ENCODE data around the gene RGS9BP.
A peak's percentile ranks its signal among the peaks of the same experiment; 100 is the strongest.

Gene RGS9BP

DNA sequence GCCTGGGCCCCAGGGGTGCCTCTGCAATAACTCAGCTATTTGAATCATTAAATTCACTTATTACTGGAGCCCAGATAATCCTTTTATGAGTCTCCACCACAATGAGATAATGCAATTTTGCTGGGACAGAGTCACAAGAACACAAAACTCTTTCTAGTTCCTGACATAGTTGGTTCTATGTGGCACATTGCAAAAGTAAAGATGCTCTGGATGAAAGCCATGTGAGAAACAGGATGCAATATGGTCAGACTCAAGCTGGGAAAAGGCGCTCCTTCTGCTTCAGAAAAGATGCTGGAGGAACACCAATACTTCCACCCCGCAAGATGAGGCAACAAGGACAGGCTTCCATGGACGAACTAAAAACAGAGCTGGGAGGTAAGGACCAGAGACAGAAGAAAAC is 6.3 kb upstream of the RGS9BP start:
- FAIRE-seq (no peak), DNase-seq (ENCODE audit: extremely low spot score, insufficient read length, low read depth) (no peak)

DNA sequence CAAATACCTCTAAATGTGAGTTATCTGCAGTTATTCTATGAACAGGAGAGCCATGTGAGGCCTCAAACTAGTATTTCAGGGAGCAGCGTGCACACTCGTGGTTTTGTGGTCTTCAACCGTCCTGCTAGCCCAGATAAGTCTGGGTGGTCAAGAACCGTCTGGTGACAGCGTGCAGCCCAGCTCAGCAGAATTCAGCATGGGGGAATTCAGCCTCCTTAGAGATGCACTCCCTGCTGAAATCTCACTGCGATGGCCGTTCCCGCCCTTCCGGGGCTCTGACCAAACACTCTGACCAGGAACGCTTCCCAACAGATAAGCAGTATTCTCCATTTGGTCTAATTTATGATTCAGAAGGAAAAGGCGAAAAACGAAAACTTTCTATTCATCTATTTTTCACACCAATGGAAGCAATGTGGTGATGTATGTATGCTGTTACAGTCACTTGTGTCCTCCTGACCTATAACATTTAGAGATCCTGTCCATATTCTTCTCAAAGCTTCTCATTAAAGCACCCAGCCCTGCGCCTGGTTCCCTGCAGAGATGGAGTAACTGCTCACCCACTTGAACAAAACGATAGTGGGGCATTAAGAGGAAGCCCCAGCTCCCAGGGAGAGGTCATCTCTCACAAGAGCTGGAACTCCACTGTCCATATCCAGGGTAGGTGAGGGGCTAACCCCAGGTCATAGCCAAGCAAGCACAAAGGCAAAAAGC is 3.6 kb upstream of the RGS9BP start:
- DNase-seq (ENCODE audit: extremely low spot score, insufficient read length, low read depth) (no peak), FAIRE-seq (no peak)

DNA sequence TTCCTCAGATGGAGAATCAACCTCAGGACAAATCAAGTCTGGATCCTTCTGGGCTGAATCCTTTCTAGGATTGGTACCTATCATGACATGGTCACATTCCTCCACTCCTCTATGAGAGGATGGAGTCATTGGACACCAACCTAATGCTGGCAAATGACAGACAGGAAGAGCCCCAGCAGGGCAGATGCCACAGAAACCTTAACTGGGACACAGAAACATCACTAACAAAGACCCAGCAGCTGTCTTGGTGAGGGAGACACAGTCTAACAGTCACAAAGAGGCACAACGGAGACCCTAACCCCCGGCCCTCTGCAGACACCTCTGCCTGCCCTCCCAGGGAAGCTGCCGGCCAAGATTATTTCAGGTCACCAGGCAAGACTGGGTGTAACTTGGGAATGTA is 2.8 kb upstream of the RGS9BP start:
- FAIRE-seq = no peak
- DNase-seq (ENCODE audit: extremely low spot score, insufficient read length, low read depth) = no peak

DNA sequence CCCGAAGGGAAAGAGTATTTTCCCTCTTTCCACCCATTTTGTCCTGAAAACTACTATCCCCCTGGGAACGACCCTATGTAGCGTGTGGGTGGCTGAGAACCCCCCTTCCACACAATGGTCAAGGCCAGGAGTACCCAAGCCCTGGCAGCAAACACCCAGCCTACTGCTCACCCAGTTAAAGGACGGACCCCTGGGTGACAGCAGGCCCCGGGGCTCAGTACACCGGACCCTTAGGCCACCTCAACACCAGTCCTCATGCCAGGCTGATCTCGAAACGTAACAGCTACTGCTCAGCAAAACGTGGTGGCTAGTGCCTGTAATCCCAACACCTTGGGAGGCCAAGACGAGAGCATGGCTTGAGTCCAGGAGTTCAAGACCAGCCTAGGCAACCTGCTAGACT is 2.1 kb upstream of the RGS9BP start:
- FAIRE-seq = no peak
- no peak for DNase-seq (ENCODE audit: extremely low spot score, insufficient read length, low read depth)

DNA sequence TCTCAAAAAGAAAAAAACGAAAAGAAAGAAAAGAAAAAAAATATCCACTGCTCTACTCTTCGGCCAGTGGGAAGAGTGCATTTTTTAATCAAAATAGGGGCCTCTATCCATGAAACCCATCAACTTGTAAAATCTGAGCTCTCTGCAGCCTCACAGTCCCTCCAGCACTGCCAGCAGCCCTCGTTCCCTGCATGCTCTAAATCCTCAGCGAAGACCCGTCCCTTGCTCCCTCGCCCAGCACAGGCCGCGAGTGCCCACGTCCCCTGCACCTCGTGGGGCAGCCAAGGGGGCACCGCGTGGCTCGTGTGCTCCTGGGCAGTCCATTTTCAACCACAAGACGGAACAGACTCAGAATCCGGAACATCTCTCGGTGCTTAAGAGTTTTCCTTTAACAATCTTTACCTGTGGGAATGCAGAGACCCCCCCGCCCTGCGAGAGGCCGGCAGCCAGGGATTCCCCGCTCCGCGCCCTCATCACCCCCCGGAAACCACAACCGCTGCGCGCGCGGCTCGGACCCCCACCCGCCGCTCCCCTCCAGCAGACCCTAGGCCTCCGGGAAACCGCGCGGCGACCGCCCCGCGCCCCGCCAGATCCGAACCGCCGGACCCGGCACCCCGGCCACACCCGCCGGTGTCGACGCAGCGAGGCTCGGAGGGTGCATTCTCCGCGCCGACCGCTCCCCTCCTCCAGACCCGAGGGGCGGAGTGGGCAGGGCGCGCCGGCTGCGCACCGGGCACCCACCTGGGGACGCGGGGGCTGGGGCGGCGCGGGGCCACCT is 1.3 kb upstream of the RGS9BP start:
- peak; percentile 28 for DNase-seq (ENCODE audit: extremely low spot score, insufficient read length, low read depth)
- no peak for FAIRE-seq

DNA sequence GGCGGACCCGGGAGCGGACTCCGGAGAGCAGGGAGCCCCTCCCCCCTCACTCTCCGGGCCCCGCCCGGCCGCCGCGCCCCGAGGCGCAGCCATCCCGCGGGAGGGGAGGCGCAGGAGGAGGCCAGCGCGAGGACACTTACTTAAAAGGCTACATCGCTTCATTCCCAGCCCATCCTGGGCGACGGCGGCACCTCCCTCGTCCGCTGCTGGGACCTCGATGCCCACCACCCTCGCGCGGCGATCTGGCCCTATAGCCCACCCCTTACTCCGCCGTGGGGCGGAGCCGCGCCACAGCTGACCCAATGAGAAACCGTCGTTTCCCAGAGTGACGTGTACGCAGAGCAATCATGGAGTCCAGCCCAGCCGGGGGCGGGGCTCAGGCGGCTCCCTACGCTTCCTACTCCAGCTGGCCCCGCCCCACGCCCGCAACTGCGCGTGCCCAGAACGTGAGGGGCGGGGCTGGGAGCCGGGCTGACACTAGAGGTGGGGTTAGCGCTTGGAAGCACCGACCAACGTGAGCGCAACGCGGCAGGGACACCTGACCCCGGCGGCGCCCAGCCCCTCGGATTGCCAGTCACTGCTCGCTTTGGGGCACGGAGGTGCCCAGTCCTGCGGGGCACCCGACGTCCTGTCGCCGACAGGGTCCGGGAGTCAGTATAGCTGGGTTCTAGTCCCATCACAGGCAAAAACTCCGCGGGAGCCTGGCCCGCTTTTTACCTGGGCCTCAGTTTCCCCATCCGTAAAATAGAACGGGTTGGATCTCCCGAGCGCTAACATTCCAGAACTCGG is 523 bp upstream of the RGS9BP start, which contains the start of gene ANKRD27:
TSS of gene ANKRD27 (minus strand) at position 250 of the 789 bp plus-strand sequence. CDS start 16,165 bp downstream, outside the sequence.
- DNase-seq (ENCODE audit: extremely low spot score, insufficient read length, low read depth) (peak; percentile 98), FAIRE-seq (peak; percentile 95)

DNA sequence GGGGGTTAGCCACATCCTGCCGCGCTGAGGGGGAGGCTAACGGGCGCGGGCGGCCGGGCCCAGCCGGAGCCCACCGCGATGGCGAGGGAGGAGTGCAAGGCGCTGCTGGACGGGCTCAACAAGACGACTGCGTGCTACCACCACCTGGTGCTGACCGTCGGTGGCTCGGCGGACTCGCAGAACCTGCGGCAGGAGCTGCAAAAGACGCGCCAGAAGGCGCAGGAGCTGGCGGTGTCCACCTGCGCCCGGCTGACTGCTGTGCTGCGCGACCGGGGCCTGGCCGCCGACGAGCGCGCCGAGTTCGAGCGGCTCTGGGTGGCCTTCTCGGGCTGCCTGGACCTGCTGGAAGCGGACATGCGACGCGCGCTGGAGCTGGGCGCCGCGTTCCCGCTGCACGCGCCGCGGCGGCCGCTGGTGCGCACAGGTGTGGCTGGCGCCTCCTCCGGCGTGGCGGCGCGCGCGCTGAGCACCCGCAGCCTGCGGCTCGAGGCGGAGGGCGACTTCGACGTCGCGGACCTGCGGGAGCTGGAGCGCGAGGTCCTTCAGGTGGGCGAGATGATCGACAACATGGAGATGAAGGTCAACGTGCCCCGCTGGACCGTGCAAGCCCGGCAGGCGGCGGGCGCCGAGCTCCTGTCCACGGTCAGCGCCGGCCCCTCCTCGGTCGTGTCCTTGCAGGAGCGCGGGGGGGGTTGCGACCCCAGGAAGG is 692 bp downstream of the RGS9BP start:
- DNase-seq (ENCODE audit: extremely low spot score, insufficient read length, low read depth) = no peak

DNA sequence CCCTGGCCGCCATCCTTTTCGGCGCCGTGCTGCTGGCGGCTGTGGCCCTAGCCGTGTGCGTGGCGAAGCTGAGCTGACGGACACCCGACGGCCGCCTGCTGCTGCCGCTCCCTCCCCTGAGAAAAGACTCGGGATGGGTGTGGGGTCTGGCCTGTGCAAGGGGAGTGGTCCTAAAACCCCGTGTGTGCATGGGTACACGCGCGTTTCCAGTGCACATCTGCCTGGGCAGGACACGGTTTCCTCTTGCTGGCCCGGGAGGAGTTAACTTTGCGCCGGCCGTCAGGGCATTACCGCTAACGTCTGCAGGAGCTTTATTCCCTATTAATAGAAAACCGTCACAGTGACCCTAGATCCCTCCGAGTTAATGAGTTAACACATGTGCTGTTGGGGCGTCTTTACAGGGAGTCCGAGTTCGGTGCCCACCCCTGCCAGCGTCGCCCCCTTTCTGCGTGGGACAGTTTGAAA is 1.3 kb downstream of the RGS9BP start:
- FAIRE-seq (no peak), DNase-seq (ENCODE audit: extremely low spot score, insufficient read length, low read depth) (no peak)

More for the DNA sequence above, 692 bp downstream of the RGS9BP start:
- no peak for FAIRE-seq

DNA sequence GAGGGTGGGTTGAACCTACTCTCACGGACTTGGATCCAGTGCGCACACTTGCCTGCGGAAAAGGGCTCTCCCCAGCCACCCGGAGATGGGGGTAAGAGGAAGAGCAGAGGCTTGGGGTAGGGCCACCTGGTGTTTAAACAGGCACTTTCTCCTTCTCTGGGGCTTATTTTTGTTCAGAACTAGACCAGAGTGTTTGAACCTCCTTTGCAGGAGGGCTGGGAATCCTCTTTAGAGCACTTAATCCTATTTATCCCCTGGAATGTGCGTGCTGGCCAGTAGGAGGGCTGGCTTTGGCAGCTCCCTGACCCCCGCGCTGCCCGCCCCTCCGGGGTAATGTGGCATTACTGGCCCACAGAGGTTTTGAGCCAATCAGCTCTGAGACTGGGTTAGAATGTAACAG is 2.0 kb downstream of the RGS9BP start:
- DNase-seq (ENCODE audit: extremely low spot score, insufficient read length, low read depth) = no peak
- no peak for FAIRE-seq

DNA sequence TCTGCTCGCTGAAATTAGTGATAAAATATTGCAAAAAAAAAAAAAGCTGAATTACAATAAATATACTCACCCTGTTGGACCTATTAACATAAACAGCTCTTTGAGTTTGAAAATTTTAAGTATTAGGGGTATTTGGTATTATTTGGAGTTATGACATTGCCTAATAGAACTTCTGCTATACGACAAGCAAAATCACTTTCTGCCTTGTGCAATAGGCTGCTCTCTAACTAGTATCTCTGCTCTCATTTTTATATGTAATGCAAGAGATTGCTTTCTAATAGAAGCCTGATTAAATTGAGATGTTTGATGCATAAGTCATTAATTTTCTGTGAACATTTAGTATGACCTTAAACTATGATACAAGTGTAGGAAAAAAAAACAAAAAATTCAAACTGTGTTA is 5.3 kb downstream of the RGS9BP start:
- DNase-seq (ENCODE audit: extremely low spot score, insufficient read length, low read depth) = no peak
- no peak for FAIRE-seq

DNA sequence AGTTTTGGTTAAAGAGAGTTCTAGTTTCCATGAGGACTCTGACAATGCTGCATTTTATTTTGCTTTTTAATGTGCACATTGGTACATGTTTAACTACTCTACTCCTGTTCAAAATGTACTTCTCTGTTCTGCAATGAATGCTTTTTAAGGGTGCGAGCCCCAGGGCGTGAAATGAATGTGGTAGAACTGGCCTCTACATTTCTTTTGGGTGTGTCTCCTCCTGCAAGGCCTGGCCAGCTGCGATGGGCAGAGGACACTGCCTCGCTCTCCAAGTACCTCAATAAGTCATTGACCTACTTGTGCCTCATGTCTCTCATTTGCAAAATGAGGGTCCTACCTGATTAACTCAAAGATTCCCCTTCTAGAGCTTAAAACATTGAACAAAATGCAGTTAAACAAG is 6.7 kb downstream of the RGS9BP start:
- no peak for DNase-seq (ENCODE audit: extremely low spot score, insufficient read length, low read depth)
- FAIRE-seq = no peak

DNA sequence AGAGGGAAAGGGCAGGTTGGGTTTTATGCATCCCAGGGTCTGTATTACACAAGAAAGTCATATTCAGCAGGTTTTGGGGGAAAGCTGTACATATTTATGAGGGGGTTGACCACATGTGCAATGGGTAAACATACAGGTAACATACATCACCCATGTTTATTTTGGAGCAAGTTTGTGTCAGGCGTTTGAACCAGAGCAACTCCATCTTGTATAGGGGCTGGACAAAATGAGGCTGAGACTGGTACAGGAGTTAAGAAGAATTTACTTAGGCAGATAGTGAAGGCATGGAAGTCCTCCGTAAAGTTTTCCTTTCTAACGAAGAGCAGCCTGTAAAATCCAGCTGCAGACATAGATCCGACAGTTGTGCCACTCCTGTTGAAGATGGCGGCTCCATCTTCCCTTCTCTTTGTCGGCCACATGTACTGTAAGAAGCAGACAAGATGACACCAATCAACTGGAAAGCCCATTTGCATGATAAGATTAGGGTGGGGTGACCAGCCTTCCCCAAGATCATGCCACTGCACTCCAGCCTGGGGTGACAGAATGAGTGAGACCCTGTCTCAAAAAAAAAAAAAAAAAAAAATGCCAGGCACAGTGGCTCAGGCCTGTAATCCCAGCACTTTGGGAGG is 11.3 kb downstream of the RGS9BP start:
- DNase-seq (ENCODE audit: extremely low spot score, insufficient read length, low read depth) (no peak), FAIRE-seq (no peak)

DNA sequence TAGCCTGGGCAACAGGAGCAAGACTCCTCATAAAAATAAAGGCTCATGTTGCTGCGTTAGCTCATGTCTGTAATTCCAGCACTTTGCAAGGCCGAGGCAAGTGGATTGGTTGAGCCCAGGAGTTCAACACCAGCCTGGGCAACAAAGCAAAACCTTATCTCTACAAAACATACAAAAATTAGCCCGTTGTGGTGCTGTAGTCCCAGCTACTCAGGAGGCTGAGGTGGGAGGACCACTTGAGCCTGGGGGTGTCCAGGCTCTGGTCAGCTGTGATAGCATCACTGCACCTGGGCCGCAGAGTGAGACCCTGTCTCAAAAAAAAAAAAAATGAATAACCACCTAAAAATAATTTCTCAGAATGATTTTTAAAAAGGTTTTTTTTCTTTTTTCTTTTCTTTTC is 12.0 kb downstream of the RGS9BP start:
- FAIRE-seq (no peak), DNase-seq (ENCODE audit: extremely low spot score, insufficient read length, low read depth) (no peak)

DNA sequence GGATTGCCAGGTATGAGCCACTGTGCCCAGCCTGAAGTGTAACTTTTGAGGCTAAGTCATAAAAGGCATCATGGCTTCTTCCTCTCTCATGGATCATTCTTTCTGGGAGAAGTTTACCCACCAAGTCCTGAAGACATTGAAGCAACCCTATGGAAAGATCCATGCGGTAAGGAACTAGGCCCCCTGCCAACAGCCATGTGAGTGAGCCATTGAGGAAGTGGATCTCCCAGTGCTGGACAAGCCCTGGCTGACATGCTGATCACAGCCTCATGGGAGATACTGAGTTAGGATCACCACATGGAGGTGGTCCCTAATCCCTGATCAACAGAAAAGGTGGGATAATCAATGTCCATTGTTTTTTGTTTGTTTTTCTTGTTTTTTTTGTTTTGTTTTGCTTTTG is 12.7 kb downstream of the RGS9BP start:
- DNase-seq (ENCODE audit: extremely low spot score, insufficient read length, low read depth) (no peak), FAIRE-seq (no peak)

DNA sequence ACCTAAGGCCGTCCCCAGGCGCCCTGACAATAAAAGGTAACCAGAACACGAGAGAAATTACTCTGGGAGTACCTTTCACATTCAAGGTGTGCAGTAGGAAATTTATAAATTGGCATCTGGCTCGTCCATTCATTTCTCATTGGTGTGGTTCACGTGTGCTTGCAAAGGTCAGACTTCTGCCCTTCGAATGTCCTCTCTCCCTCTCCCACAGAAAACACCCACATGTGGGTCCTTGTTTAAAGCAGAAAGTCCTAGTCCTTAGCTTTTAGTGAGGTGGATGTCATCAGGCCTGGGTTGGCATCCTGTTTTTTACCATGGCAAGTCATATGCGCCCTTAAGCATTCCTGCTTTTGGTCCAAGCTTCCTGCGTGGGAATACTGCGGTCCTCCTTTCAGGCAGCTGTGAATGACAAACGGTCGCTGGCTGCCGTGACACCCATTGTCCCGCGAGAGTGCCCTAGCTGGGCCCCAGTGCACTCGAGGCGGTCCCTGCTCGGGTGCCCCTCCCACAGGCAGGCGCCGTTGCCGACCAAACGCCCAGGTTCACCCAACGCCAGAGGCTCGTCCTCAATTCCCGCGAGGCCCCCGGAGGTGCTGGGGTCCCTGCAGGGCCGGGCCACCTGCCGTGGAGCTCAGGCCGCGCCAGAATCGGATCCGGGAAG is 15.8 kb downstream of the RGS9BP start, which contains the start of gene NUDT19:
TSS of gene NUDT19 (plus strand) at position 531 of the 661 bp plus-strand sequence. CDS start 140 bp downstream, outside the sequence.
- peak; percentile 63 for FAIRE-seq
- DNase-seq (ENCODE audit: extremely low spot score, insufficient read length, low read depth) = peak; percentile 75

DNA sequence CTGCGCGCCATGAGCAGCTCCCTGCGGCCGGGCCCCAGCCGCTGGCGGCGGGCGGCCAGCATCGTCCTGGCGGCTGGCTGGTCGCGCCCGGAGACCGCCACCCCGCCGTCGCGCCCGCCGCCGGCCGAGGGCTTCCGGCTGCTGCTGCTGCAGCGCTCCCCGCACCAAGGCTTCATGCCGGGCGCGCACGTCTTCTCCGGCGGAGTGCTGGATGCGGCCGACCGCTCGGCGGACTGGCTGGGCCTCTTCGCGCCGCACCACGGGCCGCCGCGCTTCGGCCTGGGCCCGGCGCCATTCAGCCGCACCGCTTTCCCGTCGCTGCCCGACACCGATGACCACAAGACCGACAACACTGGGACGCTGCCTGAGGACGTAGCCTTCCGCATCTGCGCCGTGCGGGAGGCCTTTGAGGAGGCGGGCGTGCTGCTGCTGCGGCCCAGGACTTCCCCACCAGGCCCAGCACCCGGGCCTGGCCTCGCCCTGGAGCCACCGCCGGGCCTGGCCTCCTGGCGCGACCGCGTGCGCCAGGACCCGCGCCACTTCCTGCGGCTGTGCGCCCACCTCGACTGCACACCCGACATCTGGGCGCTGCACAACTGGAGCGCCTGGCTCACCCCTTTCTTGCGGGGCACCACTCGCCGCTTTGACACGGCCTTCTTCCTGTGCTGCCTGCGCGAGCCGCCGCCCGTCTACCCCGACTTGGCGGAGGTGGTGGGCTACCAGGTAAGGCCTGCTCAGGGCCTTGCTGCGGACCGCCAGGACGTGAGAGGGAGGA is 16.5 kb downstream of the RGS9BP start:
- no peak for DNase-seq (ENCODE audit: extremely low spot score, insufficient read length, low read depth)
- FAIRE-seq = no peak

DNA sequence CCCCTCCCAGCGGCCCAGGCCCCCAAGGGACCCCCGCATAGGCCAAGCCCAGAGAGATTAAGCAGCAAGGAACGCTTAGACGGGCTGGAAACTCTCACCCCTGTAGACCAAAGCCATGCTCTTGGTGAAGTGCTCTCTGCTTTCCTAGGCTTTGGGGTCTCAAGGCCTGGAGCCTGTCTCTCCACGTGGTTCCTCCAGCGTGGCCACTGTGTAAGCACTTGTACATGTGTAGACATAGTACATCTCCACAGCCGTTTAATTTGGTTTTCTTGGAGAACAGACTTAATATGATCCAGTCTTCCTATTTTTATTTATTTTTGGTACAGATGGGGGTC is 17.0 kb downstream of the RGS9BP start:
- no peak for DNase-seq (ENCODE audit: extremely low spot score, insufficient read length, low read depth)
- FAIRE-seq = no peak

All from GM18507 (cell line).